Lung (tissue), 12 donors: ENCODE measurements around the gene SH3BGR. TPM values are rescaled to one million over a fixed set of nuclear protein-coding genes. Genes with fewer than 3 reads are reported as not detected.

Experiments used
- ATAC-seq: fragments of 200-7000 bp; cut with Tn5 transposase; one replicate; pipeline ENCODE4 v1.9.1; 2020; ENCODE audit warnings: moderate number of reproducible peaks; ENCODE audit not compliant: insufficient read depth, low FRiP score
- DNase-seq, 3 donors: peaks; one replicate each; pipeline ENCODE4 v3.0.0-alpha.2; 2013 to 2017
- H3K27ac ChIP-seq, 2 donors: one replicate each; pipeline ENCODE4 v1.5.1; 2013; ENCODE audit warnings: mild to moderate bottlenecking in 2 of 2, moderate library complexity in 2 of 2, control low read depth in 1 of 2, inconsistent platforms in 1 of 2, low read depth in 1 of 2, low read length in 1 of 2
- H3K27me3 ChIP-seq, 3 donors: one replicate each; pipeline ENCODE4 v1.5.1; 2013; ENCODE audit warnings: low read length in 2 of 3; ENCODE audit not compliant: control insufficient read depth in 3 of 3, insufficient read depth in 3 of 3
- H3K36me3 ChIP-seq, 4 donors: one replicate each; pipeline ENCODE4 v1.5.1; 2013; ENCODE audit warnings: low read length in 4 of 4, mild to moderate bottlenecking in 1 of 4, moderate library complexity in 1 of 4; ENCODE audit not compliant: control insufficient read depth in 4 of 4, insufficient read depth in 4 of 4
- H3K4me1 ChIP-seq, 5 donors: one replicate each; pipeline ENCODE4 v1.5.1; 2013; ENCODE audit warnings: low read length in 5 of 5, mild to moderate bottlenecking in 2 of 5, moderate library complexity in 1 of 5; ENCODE audit not compliant: control insufficient read depth in 5 of 5, insufficient read depth in 5 of 5
- H3K4me3 ChIP-seq: one replicate; pipeline ENCODE4 v1.5.1; 2013; ENCODE audit warnings: mild to moderate bottlenecking, control low read depth, moderate library complexity
- H3K9ac ChIP-seq, 2 donors: one replicate each; pipeline ENCODE4 v1.5.1; 2013; ENCODE audit warnings: low read length in 2 of 2, control low read depth in 1 of 2; ENCODE audit not compliant: insufficient read depth in 1 of 2
- H3K9me3 ChIP-seq, 4 donors: one replicate each; pipeline ENCODE4 v1.5.1; 2013; ENCODE audit warnings: low read length in 3 of 4, mild to moderate bottlenecking in 1 of 4, moderate library complexity in 1 of 4; ENCODE audit not compliant: control insufficient read depth in 4 of 4, insufficient read depth in 3 of 4
- CTCF ChIP-seq: IDR thresholded peaks from 2 replicates; pipeline ENCODE4 v1.5.1; 2012; ENCODE audit warnings: mild to moderate bottlenecking; ENCODE audit errors: control extremely low read depth, extremely low read depth
- WGBS, 2 donors: extraction: QIAGEN DNeasy Blood & Tissue Kit; methylation state at CpG; one replicate each; pipeline ENCODE4 v1.1.7; 2013; 5-methylcytosine and 5-hydroxymethylcytosine counted together
- polyA plus RNA-seq, 2 donors: library from polyadenylated mRNA; stranded (reverse); fragments of 200-250 nt; gene quantifications; one replicate each; pipeline ENCODE4 v1.2.1, GENCODE V29; 2013
- total RNA-seq, 2 donors: library from RNA; depleted of rRNA in 1 of 2; stranded (reverse); fragments of >200 nt in 1 of 2; gene quantifications; one replicate each; pipeline ENCODE4 v1.2.1, GENCODE V29; 2014 to 2021
- donor health status: control.
- donor health status: control.
- donor health status: Bipolar disorder and iron deficiency.
- donor health status: healthy.
- donor health status: DM: yes; HTN: yes; CAD: no.

SH3BGR gene
- total and polyA plus RNA-seq, 4 donors, result 1.2 to 8.9 (median 3.2) TPM; not detected in 1

GRCh38 chr21:39483917-39484316 lies 32.1 kb downstream of the SH3BGR start:
- no peak for DNase-seq
- TF ChIP-seq CTCF, result no peak
- no peak for ATAC-seq

GRCh38 chr21:39484711-39485276 lies 33.0 kb downstream of the SH3BGR start:
- H3K9ac ChIP-seq, result no peak overlapping the region
- DNase-seq, result no peak
- no peaks in the 10 kb centered on the region for H3K36me3 ChIP-seq

More at GRCh38 chr21:39483917-39484316, 32.1 kb downstream of the SH3BGR start:
- H3K9ac ChIP-seq, result no peak overlapping the region
- no peaks in the 10 kb centered on the region for H3K27me3 ChIP-seq
- no peaks in the 10 kb centered on the region for H3K9me3 ChIP-seq
- H3K36me3 ChIP-seq, result no peaks in the 10 kb centered on the region
- 73 to 85% methylated on average over 1 of the region's 1 CpG for WGBS, 2 donors
- no peak overlapping the region for H3K4me3 ChIP-seq
- H3K27ac ChIP-seq, result no peak overlapping the region
- H3K4me1 ChIP-seq, result peaks cover 0 to 11% (median 0%) of the 10 kb centered on the region in 5 donors

GRCh38 chr21:39489380-39489924 lies 37.7 kb downstream of the SH3BGR start:
- no peak for DNase-seq
- no peaks in the 10 kb centered on the region for H3K27me3 ChIP-seq
- H3K9ac ChIP-seq, result no peak overlapping the region
- WGBS, 2 donors, result 90 to 96% methylated on average over 1 of the region's 1 CpG
- TF ChIP-seq CTCF, result no peak
- H3K9me3 ChIP-seq, result no peaks in the 10 kb centered on the region
- ATAC-seq, result no peak
- no peak overlapping the region for H3K4me3 ChIP-seq
- H3K4me1 ChIP-seq, result peaks cover 0 to 5% (median 0%) of the 10 kb centered on the region in 5 donors
- H3K36me3 ChIP-seq, result no peaks in the 10 kb centered on the region
- no peak overlapping the region for H3K27ac ChIP-seq

More at GRCh38 chr21:39484711-39485276, 33.0 kb downstream of the SH3BGR start:
- no peak for ATAC-seq
- Histone ChIP-seq H3K4me1 (peaks cover 0 to 11% (median 0%) of the 10 kb centered on the region in 5 donors), H3K4me3 (no peak overlapping the region), H3K9me3 (no peaks in the 10 kb centered on the region), H3K27me3 (no peaks in the 10 kb centered on the region), H3K27ac (no peak overlapping the region)
- no peak for TF ChIP-seq CTCF
- WGBS, 2 donors, result 74 to 78% methylated on average over 6 of the region's 6 CpGs
